CD4-positive, alpha-beta T cell treated with Interleukin-10 for 1 hour (primary cell): ENCODE measurements around the gene ARMC7.
"Not testable (repeated sequence)": the region's sequence is repeated elsewhere in the genome, so short reads cannot be mapped to it uniquely, and the experiment has no call there.

Source experiments
- DNase-seq: peaks from one replicate; pipeline ENCODE4 v3.0.0-alpha.2; 2020

Gene ARMC7

DNA sequence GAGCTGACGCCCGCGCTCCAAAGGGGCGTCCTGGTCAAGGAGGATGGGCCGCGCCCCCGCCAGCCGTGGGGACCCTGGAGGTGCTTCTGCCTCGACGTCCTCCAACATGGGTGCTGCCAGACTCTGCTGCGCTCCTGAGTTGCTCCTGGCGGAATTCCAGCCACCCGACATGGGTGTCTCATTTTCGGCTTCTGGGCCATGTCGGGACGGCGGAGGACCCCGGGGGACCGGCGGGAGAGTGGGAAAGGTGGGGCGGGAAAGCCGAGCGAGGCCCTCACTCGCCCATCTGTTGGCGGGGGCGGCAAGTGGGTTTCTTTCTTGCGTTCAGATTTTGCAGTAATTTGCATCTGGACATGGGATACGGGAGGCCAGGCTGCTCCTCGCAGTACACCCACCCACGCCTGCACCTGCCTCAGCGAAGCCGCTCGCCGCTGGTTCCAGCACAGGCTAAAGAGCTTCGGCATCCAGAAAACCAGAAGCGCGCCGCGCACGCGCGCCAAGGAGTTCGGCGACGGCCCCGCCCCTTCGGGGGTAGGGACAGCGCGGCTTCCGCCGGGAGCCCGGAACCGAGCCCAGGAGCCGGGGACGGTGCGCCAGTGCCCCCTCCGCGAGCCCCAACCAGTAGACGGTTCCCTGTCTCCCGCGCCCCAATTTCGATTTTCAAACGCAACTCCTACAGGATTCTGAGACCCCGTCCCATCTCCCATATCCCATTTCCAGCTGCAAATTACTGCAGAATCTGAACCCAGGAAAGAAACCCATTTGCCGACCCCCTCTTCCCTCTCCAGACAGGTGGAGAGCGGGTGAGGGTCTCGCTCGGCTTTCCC, at the start of gene ARMC7:
ARMC7 (plus strand) TSS at position 563 of the 827 bp plus-strand sequence. CDS start 320 bp downstream, outside the sequence.
- DNase-seq, result peak; percentile 93

DNA sequence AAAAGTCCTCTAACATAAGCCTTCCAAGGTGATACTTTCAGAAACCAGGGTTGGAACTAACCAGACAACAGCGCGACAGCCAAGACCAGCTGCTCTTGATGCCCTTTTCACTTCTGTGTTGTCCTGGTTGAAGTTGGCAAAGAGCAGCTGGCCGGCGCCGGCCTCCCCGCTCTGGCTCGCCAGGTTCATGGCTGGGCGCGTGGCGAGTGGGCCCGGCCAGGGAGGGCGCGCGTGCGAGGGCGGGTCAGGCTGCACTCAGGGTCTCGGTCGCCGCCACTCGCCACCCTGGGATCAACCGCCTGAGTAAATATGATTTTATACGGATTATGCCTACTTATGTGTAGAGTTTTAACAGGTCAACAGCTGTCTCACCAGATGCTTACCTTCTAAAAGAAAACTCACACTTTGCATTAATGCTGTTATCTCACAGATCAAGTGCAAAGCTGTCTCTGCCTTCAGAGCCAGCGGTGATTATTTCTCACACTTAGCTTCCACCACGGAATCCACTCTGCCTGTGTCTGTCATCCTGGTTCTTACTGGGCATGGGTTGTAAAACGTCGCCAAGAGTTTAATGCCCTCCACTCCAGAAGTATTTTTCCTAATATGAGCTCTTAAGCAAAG, 49.2 kb upstream of the ARMC7 start:
- no peak for DNase-seq

GRCh38 chr17:75061055-75061438, 48.7 kb upstream of the ARMC7 start:
- DNase-seq, result no peak

DNA sequence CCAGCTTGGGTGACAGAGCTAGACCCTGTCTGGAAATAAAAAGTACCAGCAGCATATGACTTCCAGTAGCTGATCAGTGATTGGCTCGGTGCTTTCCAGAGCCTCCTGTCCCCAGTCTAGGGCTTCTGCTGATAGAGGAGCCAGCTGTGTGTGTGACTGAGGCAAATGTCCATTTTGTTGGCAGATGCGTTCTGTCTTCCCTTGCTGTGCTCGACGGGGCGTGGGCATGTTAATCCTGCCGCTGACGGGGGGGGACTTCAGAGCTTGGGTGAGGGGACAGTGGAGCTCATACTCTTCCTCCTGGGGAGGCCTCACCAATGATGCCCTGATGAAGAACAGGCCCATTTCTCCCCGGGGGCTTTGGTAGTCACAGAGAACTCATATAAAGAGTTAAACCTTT, 48.2 kb upstream of the ARMC7 start:
- no peak for DNase-seq

GRCh38 chr17:75063201-75063600, 46.6 kb upstream of the ARMC7 start:
- DNase-seq, result no peak

DNA sequence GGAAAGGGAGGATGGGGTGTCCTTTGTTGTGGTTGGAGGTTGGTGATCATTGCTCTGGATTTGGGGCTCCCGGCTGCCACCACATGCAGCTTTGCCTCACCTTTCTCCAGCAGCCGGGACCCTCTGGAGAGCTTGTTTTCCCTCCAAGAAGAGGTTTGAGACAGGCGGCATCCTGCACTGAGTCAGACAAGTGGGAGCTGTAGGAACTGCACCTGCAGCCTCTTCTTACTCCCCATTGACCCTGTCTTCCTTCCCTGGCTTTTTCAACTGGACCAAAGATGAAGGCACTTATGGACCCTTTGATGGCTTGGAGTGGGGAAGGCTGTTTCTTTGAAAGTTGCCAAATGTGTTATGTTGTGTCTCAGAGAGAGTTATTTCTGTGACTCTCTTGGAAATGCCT, 46.1 kb upstream of the ARMC7 start:
- no peak for DNase-seq

GRCh38 chr17:75064040-75064439, 45.7 kb upstream of the ARMC7 start:
- no peak for DNase-seq

GRCh38 chr17:75064460-75064859, 45.3 kb upstream of the ARMC7 start:
- no peak for DNase-seq

- no peak for DNase-seq
Observed at GRCh38 chr17:75064867-75065561, 44.8 kb upstream of the ARMC7 start.

DNA sequence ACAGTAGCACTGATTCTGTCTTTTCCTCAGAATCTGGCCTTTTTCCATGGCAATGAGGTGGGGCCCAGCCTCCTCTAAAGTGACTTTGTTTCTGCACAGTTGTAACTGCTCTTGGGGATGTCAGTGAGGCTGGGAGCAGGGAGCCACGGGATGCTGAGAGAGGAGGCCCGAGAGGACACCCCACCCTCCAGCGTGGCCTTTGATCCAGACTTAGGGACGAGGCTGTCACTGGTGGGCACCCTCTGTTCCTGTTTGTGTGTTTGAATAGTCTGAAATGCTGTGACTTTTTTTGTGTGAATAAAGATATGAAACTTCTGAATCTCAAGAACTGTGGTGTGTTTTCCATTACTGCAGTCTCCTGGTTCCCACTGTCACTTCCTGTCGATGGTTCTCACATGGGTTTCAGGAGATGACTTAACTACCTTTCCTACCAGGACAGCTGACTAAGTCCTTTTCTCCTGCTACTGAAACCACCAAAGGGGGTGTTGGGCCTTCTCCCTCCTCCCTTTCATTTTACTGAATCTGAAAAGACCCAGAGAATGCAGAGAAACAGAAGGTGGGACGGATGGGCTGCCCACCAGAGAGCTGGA, 44.1 kb upstream of the ARMC7 start:
- no peak for DNase-seq

DNA sequence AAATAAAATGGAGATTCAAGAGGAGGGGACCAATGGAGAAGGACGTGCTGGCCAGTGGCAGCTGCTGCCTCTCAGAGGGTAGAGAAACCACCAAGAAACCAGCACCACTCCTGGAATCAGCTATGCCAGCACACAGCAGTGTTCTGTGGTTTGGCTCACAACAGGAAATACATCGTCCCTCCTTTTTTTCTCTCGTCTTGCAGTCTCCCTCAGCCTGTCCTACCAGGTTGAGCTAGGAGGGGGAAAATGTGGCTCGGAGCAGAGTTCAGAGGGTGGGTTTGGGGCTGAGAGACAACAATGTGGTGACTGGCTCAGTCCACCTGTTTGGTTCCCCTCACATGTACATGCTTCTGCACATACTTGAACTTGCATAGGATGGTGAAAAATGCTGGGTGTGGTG, 41.9 kb upstream of the ARMC7 start:
- DNase-seq, result peak; percentile 24

GRCh38 chr17:75068750-75069149, 41.0 kb upstream of the ARMC7 start:
- DNase-seq, result no peak

DNA sequence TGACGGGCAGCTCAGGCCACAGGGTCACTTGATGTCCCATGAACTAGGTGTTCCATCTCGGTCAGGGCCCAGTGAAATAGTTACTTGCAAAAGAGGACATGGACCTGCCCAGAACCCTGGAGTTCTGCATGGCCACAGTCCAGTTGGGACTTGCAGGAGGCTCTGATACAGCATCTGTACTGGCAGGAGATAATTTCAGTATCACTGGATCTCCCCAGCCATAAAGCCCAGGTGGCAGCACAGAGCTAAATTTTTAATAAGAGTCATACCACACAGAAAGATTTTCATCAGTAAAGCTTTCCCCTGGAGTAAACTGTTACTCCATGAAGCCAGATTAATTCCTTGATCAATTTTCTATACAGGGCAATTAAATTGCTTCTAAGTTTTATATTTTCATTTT, 40.0 kb upstream of the ARMC7 start:
- peak; percentile 31 for DNase-seq

GRCh38 chr17:75071478-75072271, 38.1 kb upstream of the ARMC7 start:
- DNase-seq, result not testable (repeated sequence)

- DNase-seq, result not testable (repeated sequence)
Observed at GRCh38 chr17:75072909-75073308, 36.9 kb upstream of the ARMC7 start.

DNA sequence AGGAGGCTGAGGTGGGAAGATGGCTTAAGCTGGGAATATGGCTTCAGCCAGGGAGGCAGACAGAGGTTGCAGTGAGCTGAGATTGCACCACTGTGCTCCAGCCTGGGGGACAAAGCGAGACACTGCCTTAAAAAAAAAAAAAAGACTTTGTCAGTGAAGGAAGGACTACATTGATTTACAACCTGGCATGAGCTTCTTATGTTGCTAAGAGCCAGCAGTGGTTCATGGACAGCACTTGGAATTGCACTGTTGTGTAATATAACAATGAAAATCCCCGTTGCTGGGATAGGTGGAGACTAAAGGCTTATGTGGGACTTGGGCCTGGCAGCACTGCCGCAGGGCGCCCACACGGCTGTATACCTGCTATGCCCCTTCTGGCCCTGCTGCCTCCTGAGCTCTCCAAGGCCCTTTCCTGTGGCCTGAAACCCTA, 36.1 kb upstream of the ARMC7 start:
- DNase-seq, result no peak

DNA sequence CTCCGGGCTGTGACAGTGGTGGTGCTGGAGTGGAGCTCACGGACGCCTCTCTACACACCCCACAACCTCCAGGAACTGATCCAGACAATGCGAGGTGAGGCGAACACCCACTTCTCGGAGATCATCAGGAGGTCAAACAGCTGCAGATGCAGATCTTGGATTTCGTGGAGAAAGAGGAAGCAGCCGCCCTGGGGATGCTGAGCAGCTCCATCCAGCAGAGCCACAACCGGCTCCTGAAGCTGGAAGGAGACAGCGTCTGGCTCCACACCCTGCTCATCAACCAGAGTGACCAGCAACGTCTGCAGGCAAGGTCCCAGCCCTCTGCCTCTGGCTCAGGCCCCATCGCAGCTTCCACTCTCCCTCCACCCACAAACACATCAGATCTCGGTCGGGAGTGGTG, 35.2 kb upstream of the ARMC7 start:
- no peak for DNase-seq

DNA sequence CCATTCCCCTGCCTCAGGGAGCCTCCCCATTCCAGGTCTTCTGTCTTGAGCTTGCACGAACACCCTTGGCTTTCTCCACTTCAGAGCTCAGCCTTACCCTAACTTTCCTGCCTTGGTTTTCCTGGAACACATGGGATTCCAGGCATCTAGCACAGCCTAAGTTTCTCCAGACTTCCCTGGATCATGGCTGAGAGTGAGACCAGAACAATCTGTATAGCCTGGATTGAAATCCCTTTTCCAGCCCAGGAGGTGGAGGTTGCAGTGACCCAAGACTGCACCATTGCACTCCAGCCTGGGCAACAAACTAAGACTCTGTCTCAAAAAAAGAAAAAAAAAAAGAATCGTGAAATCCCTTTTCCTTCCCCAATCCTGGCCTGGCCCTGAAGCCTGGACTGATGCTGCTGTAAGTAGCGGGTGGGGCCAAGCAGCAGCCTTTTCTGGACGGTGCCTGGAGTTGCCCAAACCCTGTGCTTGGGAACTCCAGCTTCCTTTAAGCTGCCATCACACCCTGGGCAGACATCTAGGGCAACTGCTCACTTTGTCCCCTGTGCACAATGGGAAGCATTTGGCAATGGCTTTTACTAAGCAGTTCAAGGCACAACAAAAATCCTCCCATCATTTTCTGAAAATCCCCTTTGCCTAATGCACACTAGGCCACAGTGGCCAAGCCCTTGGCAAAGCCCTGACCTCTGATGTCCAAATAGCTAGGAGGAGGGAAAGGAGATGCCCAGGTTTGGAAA, 34.0 kb upstream of the ARMC7 start:
- no peak for DNase-seq

DNA sequence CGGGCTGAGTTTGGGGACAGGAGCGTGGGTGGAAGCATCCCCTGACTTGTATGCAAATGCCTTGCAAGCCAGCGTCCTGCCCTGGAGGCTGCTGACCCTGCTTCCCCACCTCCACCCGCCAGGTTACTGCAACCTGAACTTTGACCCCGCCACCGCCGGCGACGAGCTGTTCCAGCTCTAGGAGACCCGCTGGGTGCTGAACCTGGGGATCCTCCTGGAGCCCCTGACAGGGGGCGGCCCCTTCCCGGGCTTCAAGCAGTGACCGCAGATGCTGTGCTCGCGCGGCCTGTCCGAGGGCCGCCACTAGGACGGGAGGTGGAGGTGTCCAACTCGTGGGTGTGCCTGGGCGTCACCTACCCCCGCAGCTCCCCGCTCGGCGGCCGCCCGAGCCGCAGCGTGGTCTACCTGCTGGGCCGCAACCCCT, 32.7 kb upstream of the ARMC7 start:
- no peak for DNase-seq

DNA sequence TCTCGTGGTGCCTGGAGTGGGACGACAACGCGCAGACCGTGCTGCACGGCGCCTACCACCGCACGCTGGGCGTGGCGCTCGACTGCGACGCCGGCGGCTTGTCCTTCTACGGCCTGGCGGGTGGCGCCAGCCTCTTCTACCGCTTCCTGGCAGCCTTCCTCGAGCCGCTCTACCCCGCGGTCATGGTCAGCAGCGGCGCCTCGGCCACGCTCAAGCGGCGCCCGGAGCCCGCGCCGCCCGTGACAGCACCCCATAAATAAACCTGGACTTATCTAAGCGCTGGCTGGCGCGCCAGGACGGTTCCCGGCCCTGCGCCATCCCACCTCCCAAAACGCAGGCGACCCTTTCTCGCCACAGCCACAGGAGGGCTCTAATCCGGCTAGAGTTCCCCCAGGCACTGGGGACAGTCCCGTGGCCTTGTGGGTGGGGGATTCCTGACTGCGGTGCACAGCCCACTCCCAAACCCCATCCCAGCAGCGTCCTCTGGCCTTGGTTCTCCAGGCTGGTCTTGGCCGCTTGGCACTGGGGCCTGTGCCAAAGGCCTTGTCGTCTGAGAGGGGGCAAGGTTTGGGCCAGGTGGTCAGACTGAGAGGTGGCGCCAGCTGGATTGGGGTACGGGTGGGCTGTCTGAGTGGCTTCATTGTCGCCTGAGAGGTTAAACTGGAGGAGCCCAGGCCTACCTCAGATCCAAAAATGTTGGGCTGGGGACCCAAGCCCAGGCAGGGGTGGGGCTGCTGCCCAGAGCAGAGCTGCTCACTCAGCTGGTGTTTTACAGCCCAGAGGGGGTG, 32.1 kb upstream of the ARMC7 start:
- peak; percentile 50 for DNase-seq
